ENCODE measurements around the gene TELO2.

The TELO2 gene

DNA sequence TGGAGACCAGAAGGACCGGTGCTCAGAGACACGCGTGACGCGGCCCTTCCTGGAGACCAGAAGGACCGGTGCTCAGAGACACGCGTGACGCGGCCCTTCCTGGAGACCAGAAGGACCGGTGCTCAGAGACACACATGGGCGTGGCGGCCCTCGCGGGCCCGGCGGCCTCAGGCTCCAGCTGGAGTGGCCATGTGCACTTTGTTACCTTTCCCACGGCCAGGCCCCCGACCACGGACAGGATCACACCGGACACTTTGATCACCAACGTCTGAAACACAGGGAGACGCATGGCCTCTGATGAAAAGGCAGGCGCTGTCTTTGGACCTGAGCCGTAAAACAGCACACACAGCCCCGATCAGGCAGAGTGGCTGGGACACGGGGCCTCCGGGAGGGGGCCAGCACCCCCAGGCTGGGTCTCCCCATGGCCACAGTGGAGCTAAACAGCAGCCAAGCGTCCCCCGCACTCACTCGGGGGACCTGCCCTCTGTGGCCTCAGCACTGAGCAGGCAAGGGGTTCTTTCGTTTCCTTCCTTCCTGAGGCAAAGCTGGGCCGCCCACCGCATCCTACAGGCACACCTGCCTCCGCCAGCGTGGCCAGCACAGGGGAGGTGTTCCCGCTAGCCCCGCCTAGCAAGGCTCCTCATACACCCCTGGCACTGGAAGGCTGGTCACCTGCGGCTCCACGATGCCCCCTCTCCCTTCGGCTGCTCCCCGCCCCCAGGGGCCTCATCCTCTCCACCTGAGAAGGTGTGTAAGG, 35.5 kb upstream of the TELO2 start:
- no peak for DNase-seq (ENCODE audit: low read depth in 2 of 2)
- no peak overlapping the region for H3K4me3 ChIP-seq (replicated peaks in 1 of 2; ENCODE audit: low read depth in 2 of 2, low read length in 2 of 2)
- TF ChIP-seq, protein P1, sequence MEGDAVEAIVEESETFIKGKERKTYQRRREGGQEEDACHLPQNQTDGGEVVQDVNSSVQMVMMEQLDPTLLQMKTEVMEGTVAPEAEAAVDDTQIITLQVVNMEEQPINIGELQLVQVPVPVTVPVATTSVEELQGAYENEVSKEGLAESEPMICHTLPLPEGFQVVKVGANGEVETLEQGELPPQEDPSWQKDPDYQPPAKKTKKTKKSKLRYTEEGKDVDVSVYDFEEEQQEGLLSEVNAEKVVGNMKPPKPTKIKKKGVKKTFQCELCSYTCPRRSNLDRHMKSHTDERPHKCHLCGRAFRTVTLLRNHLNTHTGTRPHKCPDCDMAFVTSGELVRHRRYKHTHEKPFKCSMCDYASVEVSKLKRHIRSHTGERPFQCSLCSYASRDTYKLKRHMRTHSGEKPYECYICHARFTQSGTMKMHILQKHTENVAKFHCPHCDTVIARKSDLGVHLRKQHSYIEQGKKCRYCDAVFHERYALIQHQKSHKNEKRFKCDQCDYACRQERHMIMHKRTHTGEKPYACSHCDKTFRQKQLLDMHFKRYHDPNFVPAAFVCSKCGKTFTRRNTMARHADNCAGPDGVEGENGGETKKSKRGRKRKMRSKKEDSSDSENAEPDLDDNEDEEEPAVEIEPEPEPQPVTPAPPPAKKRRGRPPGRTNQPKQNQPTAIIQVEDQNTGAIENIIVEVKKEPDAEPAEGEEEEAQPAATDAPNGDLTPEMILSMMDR (IDR thresholded peaks at IDR 0.05; ENCODE audit: low read depth, low read length) = no peak

DNA sequence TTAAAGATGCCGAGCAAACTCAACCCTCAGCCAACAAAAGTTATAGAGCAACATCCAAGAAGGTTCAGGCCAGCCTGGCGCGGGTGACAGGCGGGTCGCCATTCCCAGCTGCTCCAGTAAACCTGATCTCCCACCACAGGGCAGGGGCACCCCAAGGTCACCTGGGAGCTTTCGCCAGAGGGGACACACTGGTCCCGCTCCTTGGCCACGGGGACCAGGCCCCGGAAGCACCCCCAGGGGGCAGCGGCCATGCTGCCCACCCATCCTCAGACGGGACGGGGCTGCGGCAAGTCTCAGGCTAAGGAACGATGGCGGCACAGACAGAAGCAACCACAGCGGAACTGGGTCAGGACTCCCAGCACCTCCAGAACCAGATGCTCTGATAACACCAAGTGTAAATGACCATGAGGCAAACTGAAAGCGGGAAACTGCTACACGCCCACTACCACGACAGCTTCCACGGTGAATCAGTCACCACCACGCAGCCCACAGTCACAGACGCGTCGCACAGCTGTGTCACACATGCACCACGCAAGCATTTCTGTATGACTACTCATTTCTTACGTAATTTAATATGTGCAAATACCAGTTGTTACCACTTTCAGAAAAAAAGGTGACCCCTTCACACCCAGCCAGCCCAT, 34.7 kb upstream of the TELO2 start:
- TF ChIP-seq, protein P1 (IDR thresholded peaks at IDR 0.05; ENCODE audit: low read depth, low read length) = no peak
- DNase-seq (ENCODE audit: low read depth in 2 of 2) = peak in 1 of 2 donors; percentile 16
- H3K4me3 ChIP-seq (replicated peaks in 1 of 2; ENCODE audit: low read depth in 2 of 2, low read length in 2 of 2) = no peak overlapping the region

DNA sequence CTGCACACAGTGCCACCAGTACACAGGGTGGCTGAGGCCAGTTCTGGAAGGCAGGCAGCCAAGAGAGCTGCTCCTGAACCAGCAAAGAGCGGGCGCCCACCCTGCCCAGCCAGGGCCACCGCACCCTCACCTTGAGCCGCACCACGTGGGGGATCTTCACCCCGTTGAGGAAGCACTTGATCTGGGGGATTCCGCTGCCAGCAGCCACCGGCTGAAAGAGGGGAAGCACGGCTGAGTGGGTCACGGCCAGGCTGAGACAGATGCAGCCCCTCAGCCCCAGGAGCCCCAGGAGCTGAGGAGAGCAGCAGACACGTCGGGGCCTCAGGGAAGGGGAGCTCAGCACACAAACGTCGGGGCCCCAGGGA, 34.2 kb upstream of the TELO2 start:
- no peak overlapping the region for H3K4me3 ChIP-seq (replicated peaks in 1 of 2; ENCODE audit: low read depth in 2 of 2, low read length in 2 of 2)
- TF ChIP-seq, protein P1 (IDR thresholded peaks at IDR 0.05; ENCODE audit: low read depth, low read length) = no peak
- DNase-seq (ENCODE audit: low read depth in 2 of 2) = no peak

DNA sequence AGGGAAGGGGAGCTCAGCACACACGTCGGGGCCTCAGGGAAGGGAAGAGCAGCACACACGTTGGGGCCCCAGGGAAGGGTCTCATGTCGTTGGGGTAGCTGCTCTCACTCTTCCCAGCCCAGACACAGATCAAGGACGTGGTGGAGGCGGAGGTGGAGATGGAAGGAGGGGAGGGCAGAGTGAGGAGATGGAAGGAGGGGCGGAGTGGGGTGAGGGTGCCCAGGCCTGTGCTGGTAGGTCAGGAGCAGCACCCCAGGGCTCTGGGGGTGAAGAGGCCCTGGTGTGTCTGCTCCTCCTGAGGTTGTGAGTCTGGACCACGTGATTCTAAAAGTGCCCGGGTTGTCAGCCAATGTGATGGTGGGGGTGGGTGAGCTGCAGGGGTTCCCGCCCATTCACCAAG, 33.2 kb upstream of the TELO2 start:
- no peak for DNase-seq (ENCODE audit: low read depth in 2 of 2)
- H3K4me3 ChIP-seq (replicated peaks in 1 of 2; ENCODE audit: low read depth in 2 of 2, low read length in 2 of 2) = no peak overlapping the region
- TF ChIP-seq, protein P1 (IDR thresholded peaks at IDR 0.05; ENCODE audit: low read depth, low read length) = no peak

DNA sequence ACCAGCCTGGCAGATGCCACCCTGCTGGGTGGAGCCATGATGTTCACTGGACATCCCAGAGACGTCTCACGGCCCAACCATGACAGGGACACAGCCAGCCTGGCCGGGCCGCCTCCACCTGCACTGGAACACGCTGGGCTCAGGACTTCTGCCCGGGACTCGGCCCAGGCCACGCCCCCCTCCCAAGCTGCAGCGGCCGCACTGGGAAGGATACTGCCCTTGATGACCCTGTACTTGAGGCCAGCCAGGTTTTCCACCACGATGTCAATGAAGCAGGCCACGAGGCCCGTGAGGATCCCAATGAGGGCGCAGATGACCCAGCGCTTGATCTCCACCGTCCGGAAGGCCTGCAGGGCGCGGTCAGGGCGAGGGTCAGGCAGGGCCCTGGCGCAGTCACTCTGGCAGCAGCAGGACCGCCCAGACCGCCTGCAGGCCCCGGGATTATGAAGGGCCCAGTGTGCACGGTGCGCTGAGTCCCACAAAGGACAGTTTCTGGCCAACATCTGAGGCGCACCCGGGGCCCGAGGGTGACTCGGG, 32.5 kb upstream of the TELO2 start:
- no peak for DNase-seq (ENCODE audit: low read depth in 2 of 2)
- TF ChIP-seq, protein P1 (IDR thresholded peaks at IDR 0.05; ENCODE audit: low read depth, low read length) = no peak
- no peak overlapping the region for H3K4me3 ChIP-seq (replicated peaks in 1 of 2; ENCODE audit: low read depth in 2 of 2, low read length in 2 of 2)

DNA sequence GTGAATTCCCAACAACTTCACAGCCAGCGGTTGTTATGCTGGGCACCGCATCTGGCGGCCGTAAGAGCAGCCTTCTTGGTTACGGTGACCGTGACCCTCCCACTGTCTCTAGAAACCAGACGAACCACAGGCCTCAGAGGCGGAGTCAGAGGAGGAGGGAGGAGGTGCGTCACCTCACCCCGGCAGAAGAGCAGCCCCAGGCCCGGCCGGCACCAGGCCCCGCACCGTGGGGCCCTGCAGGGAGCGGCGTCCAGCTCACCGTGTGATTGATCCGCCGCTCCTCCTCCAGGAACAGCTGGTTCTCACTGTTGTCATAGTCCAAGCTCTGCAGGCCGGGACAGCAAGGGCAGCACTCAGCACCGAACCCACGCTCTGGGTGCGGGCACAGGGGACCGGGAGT, 32.0 kb upstream of the TELO2 start:
- no peak overlapping the region for H3K4me3 ChIP-seq (replicated peaks in 1 of 2; ENCODE audit: low read depth in 2 of 2, low read length in 2 of 2)
- DNase-seq (ENCODE audit: low read depth in 2 of 2) = no peak
- TF ChIP-seq, protein P1 (IDR thresholded peaks at IDR 0.05; ENCODE audit: low read depth, low read length) = no peak
